HG02981 (cell line): ENCODE data around the gene HSPA1A.

Experiments used
- ATAC-seq: cut with Tn5 transposase; IDR thresholded peaks from one replicate; pipeline ENCODE4 v1.9.1; 2021; ENCODE audit warnings: mild to moderate bottlenecking, moderate library complexity; ENCODE audit not compliant: unreplicated experiment

The HSPA1A gene

DNA sequence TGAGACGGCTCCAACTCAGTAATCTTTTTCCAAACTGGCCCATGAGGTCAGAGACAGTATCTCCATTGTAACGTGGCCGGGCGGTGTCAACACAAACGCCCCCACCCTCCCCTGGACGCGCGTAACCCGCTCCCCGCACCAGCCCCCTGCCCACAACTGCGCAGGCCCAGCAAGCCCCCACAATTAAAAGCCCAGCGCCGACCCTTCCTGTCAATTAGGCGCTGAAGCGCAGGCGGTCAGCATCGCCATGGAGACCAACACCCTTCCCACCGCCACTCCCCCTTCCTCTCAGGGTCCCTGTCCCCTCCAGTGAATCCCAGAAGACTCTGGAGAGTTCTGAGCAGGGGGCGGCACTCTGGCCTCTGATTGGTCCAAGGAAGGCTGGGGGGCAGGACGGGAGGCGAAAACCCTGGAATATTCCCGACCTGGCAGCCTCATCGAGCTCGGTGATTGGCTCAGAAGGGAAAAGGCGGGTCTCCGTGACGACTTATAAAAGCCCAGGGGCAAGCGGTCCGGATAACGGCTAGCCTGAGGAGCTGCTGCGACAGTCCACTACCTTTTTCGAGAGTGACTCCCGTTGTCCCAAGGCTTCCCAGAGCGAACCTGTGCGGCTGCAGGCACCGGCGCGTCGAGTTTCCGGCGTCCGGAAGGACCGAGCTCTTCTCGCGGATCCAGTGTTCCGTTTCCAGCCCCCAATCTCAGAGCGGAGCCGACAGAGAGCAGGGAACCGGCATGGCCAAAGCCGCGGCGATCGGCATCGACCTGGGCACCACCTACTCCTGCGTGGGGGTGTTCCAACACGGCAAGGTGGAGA lies at the start of gene HSPA1A, which contains the start of gene HSPA1L:
Gene HSPA1A (plus strand): TSS at position 519 of the 814 bp plus-strand sequence. CDS start 214 bp downstream, at position 733.
Gene HSPA1L (minus strand): TSS at position 259 of the 814 bp plus-strand sequence. CDS start 3,311 bp downstream, outside the sequence.
- no peak for ATAC-seq

DNA sequence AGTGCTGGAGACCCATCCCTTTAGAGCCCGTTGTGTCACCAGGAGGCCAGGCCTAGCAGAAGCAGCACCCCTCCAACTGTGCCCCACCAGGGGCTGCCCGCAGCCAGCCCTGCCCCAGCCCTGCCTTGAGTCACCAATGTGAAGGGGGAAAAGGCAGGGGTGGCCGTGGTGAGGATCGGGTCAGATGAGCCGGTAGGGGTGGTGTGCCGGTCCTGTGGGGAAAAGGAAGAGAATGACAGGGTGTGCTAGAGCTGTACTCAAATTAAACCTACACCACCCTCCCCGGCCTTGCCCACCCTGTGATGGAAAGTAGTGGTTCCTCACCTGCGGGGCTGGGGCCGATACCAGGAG lies 49.8 kb upstream of the HSPA1A start:
- ATAC-seq, result no peak

DNA sequence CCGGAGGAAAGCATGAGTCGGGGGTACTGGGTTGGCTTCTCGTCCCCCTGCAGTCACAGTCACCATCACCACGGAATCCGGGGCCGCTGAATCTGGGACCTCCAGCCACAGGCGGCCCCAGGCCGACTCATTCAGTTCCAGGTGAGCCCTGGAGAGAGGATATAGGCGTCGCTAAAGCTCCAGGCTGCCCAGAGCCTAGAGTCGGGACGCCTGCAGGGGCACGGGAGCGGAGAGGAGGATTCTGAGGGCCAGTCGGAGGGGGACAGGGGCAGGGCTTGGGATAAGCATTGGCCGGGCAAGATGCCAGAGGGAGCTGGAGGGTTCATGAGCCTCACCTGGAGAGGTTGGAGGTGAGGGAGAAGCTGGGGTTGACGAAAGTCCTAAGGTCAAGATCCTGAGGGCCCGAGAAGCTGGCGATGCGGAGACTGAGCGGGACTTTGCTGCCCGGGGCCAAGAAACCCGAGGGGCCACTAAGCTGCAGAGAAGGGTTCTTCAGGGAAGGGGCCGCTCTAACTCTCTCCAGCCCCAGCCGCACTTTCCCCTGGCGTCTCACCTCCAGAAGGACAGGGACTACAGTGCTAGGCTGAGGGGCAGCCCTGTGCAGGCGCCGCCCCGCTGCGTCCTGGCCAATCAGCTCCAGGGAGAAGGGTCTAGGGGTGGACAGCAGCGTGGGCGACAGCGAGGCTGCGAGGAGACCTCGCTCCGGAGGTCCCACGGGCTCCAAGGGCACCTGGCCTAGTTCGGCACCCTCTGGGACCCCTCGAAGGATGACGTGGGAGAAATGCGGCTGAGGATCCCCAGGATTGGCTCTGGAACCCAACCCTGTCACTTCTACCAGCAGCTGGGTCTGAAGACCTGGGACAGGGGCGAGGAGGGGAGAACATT lies 49.2 kb upstream of the HSPA1A start:
- no peak for ATAC-seq

DNA sequence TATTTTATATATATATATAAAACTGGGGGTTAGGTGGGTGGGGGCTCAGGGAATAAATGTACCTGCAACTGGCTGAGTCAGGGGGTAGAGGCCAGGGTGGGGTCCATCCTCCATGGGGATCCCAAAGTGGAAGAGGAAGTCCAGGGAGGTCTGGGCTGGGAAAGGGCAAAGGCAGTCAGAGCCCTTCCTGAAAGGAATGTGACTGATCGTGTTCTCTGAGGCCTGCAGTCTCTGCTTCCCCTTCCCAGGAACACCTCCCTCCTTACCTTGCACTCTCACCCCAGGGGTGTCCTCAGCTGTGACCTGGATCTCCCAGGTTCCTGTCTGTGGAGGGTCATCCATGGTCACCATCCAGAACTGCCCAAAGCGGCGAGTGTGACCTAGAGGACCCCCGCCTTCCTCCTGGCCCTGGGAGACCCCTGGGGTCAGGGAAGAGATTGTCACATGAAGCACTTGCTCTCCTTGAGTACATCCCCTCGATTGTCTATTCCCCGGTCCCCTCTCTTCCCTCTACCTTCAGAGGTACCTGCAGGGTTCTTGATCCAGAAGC lies 48.2 kb upstream of the HSPA1A start:
- no peak for ATAC-seq

DNA sequence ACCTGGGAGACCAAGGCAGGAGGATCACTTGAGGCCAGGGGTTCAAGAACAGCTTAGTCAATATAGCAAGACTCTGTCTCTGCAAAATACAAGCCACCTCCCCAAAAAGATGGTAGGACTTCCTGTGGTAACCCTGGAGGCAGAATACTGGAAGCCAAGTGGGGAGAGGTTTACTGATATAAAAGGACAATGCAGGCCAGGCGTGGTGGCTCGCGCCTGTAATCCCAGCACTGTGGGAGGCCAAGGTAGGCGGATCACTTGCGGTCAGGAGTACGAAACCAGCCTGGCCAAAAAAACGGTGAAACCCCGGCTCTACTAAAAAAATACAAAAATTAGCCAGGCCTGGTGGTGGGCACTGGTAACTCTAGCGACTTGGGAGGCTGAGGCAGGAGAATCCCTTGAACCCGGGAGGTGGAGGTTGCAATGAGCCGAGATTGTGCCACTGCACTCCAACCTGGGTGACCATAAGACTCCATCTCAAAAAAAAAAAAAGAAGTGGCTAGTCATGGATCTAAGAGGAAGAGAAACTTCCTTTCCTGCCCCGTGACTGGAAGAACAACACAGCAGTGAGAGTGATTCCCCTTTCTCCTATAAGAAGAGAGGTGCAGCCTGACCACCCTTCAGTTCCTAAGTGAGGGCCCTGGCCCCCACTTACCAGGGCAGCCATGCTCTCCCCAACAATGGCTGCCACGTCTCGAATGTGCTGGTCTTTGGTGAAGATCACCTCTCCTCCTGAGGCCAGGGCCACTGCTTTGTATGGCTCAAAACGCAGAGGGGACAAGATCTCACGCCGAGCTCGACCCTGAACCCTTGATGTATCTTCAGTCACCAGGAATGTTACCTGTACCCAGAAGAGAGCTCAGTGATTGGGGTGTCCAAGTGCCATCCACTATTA lies 46.7 kb upstream of the HSPA1A start:
- ATAC-seq, result no peak

DNA sequence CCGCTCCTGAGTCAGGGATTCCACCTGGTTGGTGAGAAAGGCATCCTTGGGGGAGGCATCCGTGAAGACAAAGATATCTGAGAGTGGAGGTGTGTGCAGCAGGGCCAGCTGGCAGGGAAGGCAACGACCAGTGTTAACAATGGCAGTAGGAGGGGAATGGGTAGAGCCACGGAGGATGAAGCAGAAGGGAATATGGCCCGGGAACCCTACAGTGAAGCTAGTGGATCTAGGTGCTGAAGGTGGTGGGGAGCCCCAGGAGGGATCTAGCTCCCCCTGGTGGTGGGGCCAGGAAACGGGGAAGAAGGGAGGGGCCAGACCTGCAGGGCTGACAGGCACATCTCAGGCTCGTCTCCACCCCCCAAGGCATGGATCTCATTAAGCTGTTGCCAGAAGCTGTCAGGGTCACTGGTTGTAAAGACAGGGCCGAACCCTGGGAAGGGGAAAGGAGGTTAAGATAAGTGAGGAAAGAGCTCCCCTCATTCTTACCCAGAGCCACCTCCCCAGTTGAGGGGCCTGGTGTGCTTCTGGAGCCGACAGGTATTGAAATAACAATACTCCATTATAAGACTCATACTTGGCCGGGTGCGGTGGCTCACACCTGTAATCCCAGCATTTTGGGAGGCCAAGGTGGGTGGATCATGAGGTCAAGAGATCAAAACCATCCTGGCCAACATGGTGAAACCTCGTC lies 45.5 kb upstream of the HSPA1A start:
- ATAC-seq, result no peak

DNA sequence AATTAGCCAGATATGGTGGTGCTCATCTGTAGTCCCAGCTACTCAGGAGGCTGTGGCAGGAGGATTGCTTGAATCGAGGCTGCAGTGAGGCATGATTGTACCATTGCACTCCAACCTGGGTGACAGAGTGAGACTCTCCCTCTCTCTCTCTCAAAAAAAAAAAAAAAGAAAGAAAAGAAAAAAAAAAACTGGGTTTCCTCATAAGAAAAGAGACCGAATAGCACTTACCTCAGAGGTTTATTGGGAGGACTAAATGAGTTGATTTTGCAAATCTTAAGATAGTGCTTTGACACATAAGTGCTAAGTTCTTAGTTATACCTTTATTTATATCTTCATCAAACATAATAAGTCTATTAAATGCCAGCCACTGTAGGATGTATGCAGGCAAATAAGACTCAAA lies 44.5 kb upstream of the HSPA1A start:
- ATAC-seq, result no peak

DNA sequence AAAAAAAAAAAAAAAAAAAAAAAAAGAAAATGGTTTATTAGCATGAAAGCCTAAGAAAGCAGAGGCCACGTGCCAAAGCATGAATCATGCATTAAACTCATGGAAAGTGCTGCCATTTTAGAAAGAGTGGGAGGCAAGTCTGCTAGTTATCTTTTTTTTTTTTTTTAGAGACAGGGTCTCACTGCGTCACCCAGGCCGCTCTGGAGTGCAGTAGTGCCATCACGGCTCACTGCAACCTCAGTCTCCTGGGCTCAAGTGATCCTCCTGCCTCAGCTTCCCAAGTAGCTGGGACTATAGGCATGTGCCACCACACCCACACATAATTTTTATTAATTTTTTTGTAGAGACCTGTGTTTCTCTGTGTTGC lies 43.4 kb upstream of the HSPA1A start:
- no peak for ATAC-seq

DNA sequence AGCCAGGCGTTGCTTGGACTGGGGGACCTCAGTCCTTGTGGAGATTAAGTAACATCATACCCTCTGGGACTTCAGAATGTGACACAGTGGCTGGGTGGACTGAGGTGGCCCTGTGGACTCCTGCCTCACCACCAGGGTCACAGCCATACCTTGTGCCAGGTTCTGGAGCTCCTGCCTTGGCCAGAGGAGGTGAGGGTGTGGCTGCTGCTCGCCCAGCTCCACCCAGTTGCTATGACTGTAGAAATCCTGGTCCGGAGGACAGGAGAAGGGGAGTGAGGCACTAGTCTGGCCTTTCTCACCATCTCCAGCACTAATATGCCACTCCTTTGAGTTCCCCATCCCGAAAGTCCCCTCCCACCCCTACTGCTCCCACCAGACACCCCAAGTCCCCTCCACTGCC lies 40.2 kb upstream of the HSPA1A start:
- ATAC-seq, result no peak

DNA sequence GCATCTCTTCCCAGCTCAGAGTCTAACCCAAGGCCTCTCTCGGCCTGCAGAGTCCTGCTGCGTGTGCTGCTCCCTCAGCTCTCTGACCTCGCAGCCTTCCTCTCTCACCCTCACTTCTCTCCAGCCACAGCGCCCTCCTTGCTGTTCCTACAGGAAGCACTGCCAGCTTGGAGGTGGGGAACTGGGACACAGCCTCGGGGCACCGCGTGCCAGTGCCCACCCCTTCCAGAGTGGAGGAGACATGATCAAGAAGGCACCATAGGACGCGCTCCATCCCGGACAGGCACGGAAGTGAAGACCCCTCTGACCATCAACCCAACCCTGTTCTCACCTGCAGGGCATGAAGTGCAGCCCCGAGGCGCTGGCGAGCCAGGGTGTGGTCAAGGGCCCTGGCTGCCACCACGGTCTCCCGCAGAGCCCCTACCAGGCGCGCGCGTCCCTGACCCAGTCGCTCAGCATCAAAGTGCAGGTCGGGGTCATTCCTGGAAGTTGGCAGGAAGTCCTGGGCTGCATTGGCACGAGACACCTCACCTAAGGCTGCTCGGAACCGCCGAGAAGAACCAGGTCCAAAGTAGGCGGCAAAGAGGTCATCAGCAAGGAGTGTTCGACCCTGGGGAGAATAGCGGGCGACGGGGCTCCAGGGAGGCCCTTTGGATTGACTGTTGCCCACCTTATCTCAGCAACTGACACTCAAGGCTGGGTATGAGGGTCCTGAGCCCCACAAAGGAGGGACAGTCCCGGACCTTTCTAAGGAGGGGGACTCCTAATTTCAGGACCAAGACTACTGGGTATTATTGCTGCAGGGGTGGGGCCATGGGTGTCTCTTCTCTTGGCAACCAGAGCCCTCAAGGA lies 39.5 kb upstream of the HSPA1A start:
- ATAC-seq, result no peak

DNA sequence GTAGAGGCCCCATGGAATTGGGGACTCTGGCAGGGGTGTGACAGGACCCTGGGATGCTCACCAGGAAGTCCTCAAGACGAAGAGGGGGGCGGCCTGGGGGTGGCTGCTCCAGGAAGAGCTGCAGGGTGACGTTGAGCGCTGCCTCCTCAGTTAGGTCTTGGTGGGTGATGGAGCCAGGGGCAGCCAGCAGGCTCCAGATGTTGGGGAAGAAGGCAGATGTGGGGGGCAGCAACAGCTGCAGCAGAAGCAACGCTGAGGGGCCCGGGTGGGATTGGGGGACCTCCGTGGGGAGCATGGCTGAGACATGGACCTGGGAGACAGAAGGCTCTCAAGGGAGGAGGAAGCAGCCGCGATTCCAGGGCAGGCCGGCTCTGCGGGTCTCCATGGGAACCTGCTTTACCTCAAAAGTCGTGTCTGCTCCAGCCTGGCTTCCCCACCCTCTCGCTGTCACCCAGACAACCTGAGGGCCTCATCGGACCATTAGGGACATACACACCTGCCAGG lies 38.8 kb upstream of the HSPA1A start:
- peak; percentile 20 for ATAC-seq

DNA sequence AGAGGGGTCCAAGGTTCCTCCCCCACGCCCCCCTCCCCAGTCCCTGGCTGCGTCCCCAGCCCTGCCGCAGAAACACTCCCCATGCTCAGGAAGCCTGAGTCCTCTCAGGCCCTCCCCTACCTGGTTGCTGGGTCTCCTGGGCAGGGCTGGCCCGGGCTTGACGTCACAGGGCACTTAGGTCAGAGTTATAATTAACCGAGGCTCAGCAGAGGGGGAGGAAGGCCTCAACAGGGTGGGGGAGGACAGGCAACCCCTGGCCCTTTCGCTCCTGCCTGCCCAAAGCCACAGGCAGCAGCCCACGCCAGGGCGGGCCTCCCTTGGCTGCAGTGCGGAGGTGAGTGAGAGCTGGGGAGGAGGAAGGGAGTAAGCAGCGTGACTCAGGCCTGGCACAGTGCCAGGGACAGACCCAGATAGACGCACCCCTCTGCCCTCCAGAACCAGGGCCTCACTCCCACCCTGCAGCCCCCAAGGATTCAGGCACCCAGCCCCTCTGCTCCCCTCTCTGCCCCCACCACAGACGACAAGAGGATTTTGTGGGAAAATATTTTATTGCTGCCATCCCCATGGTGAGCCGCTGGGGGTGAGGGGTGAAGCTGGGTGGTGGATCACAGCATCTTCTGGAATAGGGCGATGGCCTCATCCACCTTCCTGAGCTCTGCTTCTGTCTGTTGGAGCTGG lies 38.2 kb upstream of the HSPA1A start, which contains the start of gene VWA7:
Gene VWA7 (minus strand): TSS at position 340 of the 678 bp plus-strand sequence. CDS start 549 bp downstream, outside the sequence.
- ATAC-seq, result peak; percentile 62

DNA sequence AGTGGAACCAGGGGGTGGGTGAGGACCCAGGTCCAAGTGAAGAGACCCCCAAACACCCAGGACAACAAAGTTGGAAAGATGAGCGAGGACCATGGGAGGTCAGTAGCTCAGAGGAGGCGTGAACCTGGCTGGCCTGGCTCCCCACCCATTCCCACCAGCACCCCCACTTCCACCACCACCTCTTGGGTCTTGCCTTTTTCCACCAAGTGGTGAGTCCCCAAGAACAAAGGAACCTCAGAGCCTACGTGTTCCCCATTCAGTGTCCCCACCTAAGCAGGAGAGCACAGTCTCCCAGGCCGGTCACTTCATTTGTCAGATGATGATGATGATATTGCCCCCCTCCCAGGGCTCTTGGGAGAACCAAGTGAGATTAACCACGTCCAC lies 37.7 kb upstream of the HSPA1A start:
- ATAC-seq, result no peak

DNA sequence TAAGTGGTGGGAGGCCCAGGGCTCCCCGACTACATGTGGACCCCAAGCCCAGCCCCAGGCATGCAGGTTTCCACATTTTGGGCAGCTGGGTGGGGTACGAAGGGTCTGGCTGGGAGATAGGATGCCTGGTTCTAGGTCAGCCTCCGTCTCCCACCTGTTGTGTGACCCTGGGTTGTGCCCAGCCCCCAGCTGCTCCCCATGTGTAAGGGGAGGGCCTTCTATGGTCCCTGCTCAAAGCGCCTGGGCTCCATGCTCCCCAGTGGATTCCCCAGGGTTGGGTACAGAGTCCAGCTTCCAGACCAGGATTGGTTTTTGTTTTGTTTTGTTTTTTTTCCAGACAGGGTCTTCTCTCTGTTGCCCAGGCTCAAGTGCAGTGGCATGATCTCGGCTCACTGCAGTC lies 37.1 kb upstream of the HSPA1A start:
- ATAC-seq, result no peak

DNA sequence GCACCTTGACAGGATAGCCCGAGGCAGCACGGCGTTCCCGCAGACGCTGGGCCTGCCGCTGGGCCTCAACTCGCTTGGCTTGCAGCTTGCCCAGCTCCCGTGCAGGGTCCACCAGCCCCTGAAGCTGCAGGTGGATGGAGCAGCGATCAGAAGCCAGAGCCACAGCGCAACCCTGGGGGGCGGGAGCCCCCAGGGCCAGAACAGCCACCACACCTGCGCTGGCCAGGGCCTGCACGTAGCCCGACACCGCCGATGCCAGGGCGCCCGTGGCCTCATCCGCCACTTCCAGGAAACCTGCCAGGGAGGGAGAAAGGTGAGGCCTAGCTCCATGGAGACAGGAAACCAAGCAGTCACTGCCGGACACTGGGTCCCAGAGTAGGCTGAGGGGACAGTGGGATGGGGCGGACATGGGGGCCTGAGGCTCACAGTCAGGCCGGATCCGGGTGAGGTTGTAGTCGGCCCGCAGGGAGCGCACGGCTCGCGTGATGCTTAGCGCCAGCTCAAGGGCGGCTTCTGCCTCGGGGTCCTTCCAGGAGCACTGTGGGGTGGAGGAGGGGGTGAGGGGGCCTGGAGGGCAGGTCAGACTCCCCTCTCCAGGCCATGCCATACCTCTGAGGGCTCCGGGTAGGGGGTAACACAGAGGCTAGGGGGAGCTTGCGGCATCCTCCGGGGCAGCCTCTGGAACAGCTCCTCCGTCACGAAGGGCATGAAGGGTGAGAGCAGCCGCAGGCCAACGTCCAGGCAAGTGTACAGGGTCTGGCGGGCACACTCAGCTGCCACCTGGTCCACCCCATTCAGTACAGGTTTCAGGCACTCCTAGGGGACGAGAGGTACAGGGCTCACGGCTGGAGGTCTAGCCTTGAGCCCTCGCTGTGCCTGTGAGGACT lies 36.1 kb upstream of the HSPA1A start:
- ATAC-seq, result no peak

DNA sequence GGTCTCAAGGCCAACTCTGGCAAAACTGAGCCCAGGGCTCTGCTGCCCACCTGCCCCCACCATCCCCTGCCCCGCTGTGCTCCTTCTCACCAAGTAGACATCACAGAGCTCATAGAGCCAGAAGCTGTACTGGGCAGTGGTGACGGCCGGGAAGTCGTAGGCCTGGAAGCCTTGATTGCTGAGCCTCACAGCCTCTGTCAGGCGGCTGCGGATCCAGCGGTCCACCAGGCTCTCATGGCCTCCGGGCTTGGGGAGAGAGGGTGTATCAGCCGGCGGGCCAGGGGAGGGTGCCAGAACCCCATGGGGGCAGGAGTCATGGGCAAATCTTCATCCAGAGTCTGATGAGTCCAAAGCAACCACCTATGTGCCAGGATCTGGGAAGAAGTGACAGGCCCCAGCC lies 35.4 kb upstream of the HSPA1A start:
- ATAC-seq, result no peak

DNA sequence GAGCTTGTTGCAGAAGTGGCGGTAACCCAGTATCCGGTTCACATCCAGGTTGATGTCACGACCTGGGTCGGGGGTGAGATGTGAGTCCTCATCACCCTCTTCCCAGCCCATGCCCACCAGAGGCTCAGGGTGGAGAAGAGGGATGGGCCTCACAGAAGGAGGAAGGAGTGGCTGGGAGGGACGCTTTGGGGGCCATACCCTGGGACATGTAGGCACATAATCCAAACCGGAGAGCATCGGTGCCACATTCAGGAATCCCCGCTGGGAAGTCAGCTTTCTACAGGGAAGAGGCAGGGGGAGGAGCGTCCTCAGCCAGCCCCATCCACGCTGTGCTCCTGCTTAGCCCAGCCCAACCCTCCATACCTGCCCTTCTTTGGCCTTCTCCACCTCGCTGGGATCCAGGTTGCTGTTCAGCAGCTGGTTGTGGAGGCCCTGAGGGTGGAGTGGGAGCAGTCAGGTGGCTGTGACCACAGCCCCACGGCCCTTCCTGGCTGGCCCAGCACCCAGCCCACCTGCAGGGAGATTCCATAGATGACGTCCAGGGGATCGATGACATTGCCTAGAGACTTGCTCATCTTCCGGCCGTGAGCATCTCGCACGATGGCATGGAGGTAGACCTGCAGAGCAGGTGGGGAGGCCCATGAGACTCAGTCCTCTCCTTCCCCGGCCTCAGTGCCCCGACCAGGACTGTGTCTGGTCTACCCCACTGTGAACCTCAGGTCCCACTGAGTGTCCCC lies 34.7 kb upstream of the HSPA1A start:
- ATAC-seq, result no peak
